Measurements from ENCODE around the gene ELFN2.

The ELFN2 gene

DNA sequence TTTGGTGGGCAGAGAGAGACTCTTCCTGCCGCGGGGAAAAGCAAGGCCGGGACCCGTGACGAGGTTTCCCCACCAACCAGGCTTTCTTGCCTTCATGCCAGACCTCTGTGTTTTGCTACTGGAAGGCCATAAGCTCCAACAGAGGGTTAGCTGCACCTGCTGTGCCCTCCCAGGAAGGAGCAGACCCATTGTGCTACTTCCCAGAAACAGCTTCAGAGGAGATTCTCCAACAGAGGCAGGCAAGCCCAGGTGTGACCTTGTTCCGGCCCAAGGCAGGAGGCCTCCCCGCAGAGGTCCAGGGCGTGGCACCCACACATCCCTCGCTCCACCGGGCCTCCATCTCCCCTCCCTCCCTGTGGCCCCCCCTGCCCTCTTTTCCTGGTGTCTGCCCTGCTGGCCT is 57.8 kb downstream of the ELFN2 start:
- no peaks in the 10 kb centered on the region for H3K36me3 ChIP-seq (replicated peaks; ENCODE audit: insufficient read depth, low read length)
- no peaks in the 10 kb centered on the region for H3K9me3 ChIP-seq (replicated peaks; ENCODE audit: insufficient read depth, low read length)
- peaks cover 18% of the 10 kb centered on the region for H3K27me3 ChIP-seq (replicated peaks; ENCODE audit: insufficient read depth, low read length)
- no peak overlapping the region for H3K9ac ChIP-seq (ENCODE audit: low read length)
- H3K4me2 ChIP-seq (ENCODE audit: low read depth, low read length), result no peak overlapping the region
- H3K27ac ChIP-seq (ENCODE audit: low read length), result no peak overlapping the region
- no peaks in the 10 kb centered on the region for H3K79me2 ChIP-seq (ENCODE audit: low read length)
- no peaks in the 10 kb centered on the region for H4K20me1 ChIP-seq (ENCODE audit: insufficient read depth, low read length)
- no peak overlapping the region for H2AFZ ChIP-seq (ENCODE audit: low read length)
- TF ChIP-seq EZH2 (optimal IDR thresholded peaks at IDR 0.05; ENCODE audit: low read depth, low read length), result no peak
- TF ChIP-seq EZH2phosphoT487 (IDR thresholded peaks at IDR 0.05; ENCODE audit: low read length), result no peak
- TF ChIP-seq, protein P1, sequence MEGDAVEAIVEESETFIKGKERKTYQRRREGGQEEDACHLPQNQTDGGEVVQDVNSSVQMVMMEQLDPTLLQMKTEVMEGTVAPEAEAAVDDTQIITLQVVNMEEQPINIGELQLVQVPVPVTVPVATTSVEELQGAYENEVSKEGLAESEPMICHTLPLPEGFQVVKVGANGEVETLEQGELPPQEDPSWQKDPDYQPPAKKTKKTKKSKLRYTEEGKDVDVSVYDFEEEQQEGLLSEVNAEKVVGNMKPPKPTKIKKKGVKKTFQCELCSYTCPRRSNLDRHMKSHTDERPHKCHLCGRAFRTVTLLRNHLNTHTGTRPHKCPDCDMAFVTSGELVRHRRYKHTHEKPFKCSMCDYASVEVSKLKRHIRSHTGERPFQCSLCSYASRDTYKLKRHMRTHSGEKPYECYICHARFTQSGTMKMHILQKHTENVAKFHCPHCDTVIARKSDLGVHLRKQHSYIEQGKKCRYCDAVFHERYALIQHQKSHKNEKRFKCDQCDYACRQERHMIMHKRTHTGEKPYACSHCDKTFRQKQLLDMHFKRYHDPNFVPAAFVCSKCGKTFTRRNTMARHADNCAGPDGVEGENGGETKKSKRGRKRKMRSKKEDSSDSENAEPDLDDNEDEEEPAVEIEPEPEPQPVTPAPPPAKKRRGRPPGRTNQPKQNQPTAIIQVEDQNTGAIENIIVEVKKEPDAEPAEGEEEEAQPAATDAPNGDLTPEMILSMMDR (IDR thresholded peaks at IDR 0.05; ENCODE audit: low read length), result no peak
- H3K4me3 ChIP-seq (ENCODE audit: low read length), result no peak overlapping the region
- no peaks in the 10 kb centered on the region for H3F3A ChIP-seq (ENCODE audit: insufficient read depth, low read length)
- peaks cover 8% of the 10 kb centered on the region; the same call in 1 of the 2 replicates for H3K4me1 ChIP-seq (ENCODE audit: low read length)
- no peaks in the 10 kb centered on the region for H3K9me2 ChIP-seq (replicated peaks; ENCODE audit: insufficient read depth, low read length)
- no peak for DNase-seq

DNA sequence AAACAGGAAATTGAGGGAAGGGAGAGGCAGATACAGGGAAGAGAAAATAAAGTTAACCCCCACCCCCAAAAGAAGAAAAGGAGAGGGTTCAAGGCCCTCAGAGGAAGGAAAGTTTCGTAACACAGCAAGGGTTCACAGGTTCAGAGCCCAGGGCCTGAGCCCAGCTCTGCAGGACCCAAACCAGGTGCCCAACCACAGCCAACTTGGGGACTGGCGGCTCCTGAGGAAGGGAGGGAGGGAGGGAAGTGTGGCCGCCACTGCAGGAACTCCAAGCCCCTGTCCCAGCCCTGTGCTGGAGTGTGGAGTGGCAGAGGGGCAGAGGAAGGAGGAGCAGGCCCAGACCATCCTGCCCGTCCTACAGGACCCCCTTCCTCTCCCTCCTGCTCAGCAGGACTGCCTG is 59.2 kb downstream of the ELFN2 start:
- no peaks in the 10 kb centered on the region for H3K9me3 ChIP-seq (replicated peaks; ENCODE audit: insufficient read depth, low read length)
- no peaks in the 10 kb centered on the region for H4K20me1 ChIP-seq (ENCODE audit: insufficient read depth, low read length)
- no peak overlapping the region for H3K27ac ChIP-seq (ENCODE audit: low read length)
- no peak for DNase-seq
- H3K4me2 ChIP-seq (ENCODE audit: low read depth, low read length), result no peak overlapping the region
- TF ChIP-seq EZH2 (optimal IDR thresholded peaks at IDR 0.05; ENCODE audit: low read depth, low read length), result no peak
- TF ChIP-seq EZH2phosphoT487 (IDR thresholded peaks at IDR 0.05; ENCODE audit: low read length), result no peak
- H3K27me3 ChIP-seq (replicated peaks; ENCODE audit: insufficient read depth, low read length), result peaks cover 18% of the 10 kb centered on the region
- H3F3A ChIP-seq (ENCODE audit: insufficient read depth, low read length), result no peaks in the 10 kb centered on the region
- H3K4me3 ChIP-seq (ENCODE audit: low read length), result no peak overlapping the region
- H3K4me1 ChIP-seq (ENCODE audit: low read length), result peaks cover 8% of the 10 kb centered on the region; the same call in 1 of the 2 replicates
- H3K9ac ChIP-seq (ENCODE audit: low read length), result no peak overlapping the region
- no peaks in the 10 kb centered on the region for H3K36me3 ChIP-seq (replicated peaks; ENCODE audit: insufficient read depth, low read length)
- no peaks in the 10 kb centered on the region for H3K9me2 ChIP-seq (replicated peaks; ENCODE audit: insufficient read depth, low read length)
- no peak overlapping the region for H2AFZ ChIP-seq (ENCODE audit: low read length)
- no peaks in the 10 kb centered on the region for H3K79me2 ChIP-seq (ENCODE audit: low read length)

DNA sequence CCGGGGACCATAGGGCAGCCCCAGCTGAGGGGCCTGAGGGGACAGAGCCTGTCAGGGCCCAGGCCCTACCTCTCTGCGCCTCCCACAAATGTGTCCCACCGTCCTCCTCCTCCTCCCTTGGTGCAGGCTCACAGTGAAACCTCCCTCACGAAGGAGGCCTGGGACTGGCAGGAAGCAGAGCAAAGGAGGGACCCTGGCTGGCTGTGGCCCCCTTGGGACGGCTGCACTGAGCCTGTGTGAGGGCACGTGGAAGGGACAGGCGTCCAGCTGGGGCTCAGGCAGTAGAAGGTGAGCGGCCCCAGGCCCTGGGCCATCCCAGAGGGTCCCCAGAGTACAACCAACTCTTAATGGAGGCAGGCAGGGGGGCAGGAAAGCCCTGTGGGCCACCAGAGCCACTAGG is 60.7 kb downstream of the ELFN2 start:
- Histone ChIP-seq H3K27ac (ENCODE audit: low read length) (no peak overlapping the region), H3K36me3 (replicated peaks; ENCODE audit: insufficient read depth, low read length) (no peaks in the 10 kb centered on the region), H3K27me3 (replicated peaks; ENCODE audit: insufficient read depth, low read length) (peaks cover 21% of the 10 kb centered on the region), H2AFZ (ENCODE audit: low read length) (no peak overlapping the region), H4K20me1 (ENCODE audit: insufficient read depth, low read length) (no peaks in the 10 kb centered on the region), H3K4me1 (ENCODE audit: low read length) (peaks cover 8% of the 10 kb centered on the region; the same call in 1 of the 2 replicates), H3F3A (ENCODE audit: insufficient read depth, low read length) (no peaks in the 10 kb centered on the region), H3K4me2 (ENCODE audit: low read depth, low read length) (no peak overlapping the region), H3K9me2 (replicated peaks; ENCODE audit: insufficient read depth, low read length) (no peaks in the 10 kb centered on the region), H3K4me3 (ENCODE audit: low read length) (no peak overlapping the region), H3K79me2 (ENCODE audit: low read length) (no peaks in the 10 kb centered on the region), H3K9me3 (replicated peaks; ENCODE audit: insufficient read depth, low read length) (no peaks in the 10 kb centered on the region), H3K9ac (ENCODE audit: low read length) (no peak overlapping the region)
- TF ChIP-seq EZH2phosphoT487 (IDR thresholded peaks at IDR 0.05; ENCODE audit: low read length) (no peak), EZH2 (optimal IDR thresholded peaks at IDR 0.05; ENCODE audit: low read depth, low read length) (no peak)
- TF ChIP-seq, protein P1 (IDR thresholded peaks at IDR 0.05; ENCODE audit: low read length), result no peak
- no peak for DNase-seq

DNA sequence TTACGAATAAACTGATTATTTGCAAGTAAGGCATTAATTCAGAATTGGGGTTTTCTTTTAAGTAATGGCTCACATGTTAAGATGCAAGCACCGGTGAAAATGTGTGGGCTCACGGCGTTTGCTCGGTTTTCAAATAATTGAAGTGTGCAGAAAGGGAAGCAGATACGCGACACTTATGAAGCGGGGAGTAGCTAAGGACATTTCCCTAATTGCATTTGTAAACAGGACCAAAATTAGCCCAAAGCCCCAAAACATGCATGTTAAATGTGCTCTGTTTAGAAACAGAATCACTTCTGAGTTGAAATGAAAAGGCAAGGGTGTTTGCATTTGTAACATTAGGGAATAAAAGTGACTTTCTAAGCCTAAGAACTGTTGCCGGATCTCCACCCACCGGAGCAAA is 61.3 kb downstream of the ELFN2 start:
- Histone ChIP-seq H4K20me1 (ENCODE audit: insufficient read depth, low read length) (no peaks in the 10 kb centered on the region), H3K36me3 (replicated peaks; ENCODE audit: insufficient read depth, low read length) (no peaks in the 10 kb centered on the region), H3K4me1 (ENCODE audit: low read length) (peaks cover 1% of the 10 kb centered on the region; the same call in 1 of the 2 replicates), H3K4me2 (ENCODE audit: low read depth, low read length) (no peak overlapping the region), H3K9ac (ENCODE audit: low read length) (no peak overlapping the region), H3F3A (ENCODE audit: insufficient read depth, low read length) (no peaks in the 10 kb centered on the region), H3K4me3 (ENCODE audit: low read length) (no peak overlapping the region), H3K27me3 (replicated peaks; ENCODE audit: insufficient read depth, low read length) (peaks cover 28% of the 10 kb centered on the region), H3K9me2 (replicated peaks; ENCODE audit: insufficient read depth, low read length) (no peaks in the 10 kb centered on the region), H3K79me2 (ENCODE audit: low read length) (no peaks in the 10 kb centered on the region), H3K27ac (ENCODE audit: low read length) (no peak overlapping the region), H2AFZ (ENCODE audit: low read length) (no peak overlapping the region), H3K9me3 (replicated peaks; ENCODE audit: insufficient read depth, low read length) (no peaks in the 10 kb centered on the region)
- DNase-seq, result no peak
- TF ChIP-seq, protein P1 (IDR thresholded peaks at IDR 0.05; ENCODE audit: low read length), result no peak
- TF ChIP-seq EZH2phosphoT487 (IDR thresholded peaks at IDR 0.05; ENCODE audit: low read length) (no peak), EZH2 (optimal IDR thresholded peaks at IDR 0.05; ENCODE audit: low read depth, low read length) (no peak)

Measured in MM.1S (cell line).